DOHH2 (cell line): ENCODE data around the gene ME3.

ENCODE experiments used
- H3F3A ChIP-seq: fragments of 200-600 bp; sonication (generic), shearing (Covaris generic); 2 replicates; pipeline ENCODE4 v1.6.0; 2016; ENCODE audit warnings: antibody characterized with exemption, mild to moderate bottlenecking; ENCODE audit not compliant: control insufficient read depth, insufficient read depth
- H3K27ac ChIP-seq: fragments of 200-600 bp; sonication (generic); 2 replicates; pipeline ENCODE4 v1.5.1; 2014; ENCODE audit warnings: low read depth, mild to moderate bottlenecking, low read length, moderate library complexity
- H3K27me3 ChIP-seq: fragments of 200-600 bp; sonication (generic); 2 replicates; pipeline ENCODE4 v1.6.1; 2014; ENCODE audit warnings: mild to moderate bottlenecking, low read length, mixed read lengths; ENCODE audit not compliant: control insufficient read depth
- H3K36me3 ChIP-seq: fragments of 200-600 bp; sonication (generic); 2 replicates; pipeline ENCODE4 v1.6.1; 2014; ENCODE audit warnings: mild to moderate bottlenecking, low read length, moderate library complexity, mixed read lengths; ENCODE audit not compliant: control insufficient read depth
- H3K4me1 ChIP-seq: fragments of 200-600 bp; sonication (generic); 2 replicates; pipeline ENCODE4 v1.6.1; 2014; ENCODE audit warnings: mild to moderate bottlenecking, low read length, mixed read lengths; ENCODE audit not compliant: control insufficient read depth
- H3K4me2 ChIP-seq: fragments of 200-600 bp; sonication (generic); 2 replicates; pipeline ENCODE4 v1.6.0; 2014; ENCODE audit warnings: mild to moderate bottlenecking, low read length, moderate library complexity
- H3K4me3 ChIP-seq: fragments of 200-600 bp; sonication (generic); 2 replicates; pipeline ENCODE4 v1.5.1; 2014; ENCODE audit warnings: mild to moderate bottlenecking, low read length, mixed read lengths
- H3K79me2 ChIP-seq: fragments of 200-600 bp; sonication (generic); 2 replicates; pipeline ENCODE4 v1.6.1; 2014; ENCODE audit warnings: mild to moderate bottlenecking, low read length, mixed read lengths; ENCODE audit not compliant: control insufficient read depth
- H3K9me2 ChIP-seq: fragments of 200-600 bp; sonication (generic); replicated peaks from 2 replicates; pipeline ENCODE4 v1.6.1; 2014; ENCODE audit warnings: mild to moderate bottlenecking, low read length, mixed read lengths; ENCODE audit not compliant: control insufficient read depth
- H3K9me3 ChIP-seq: fragments of 200-600 bp; sonication (generic); 2 replicates; pipeline ENCODE4 v1.6.1; 2014; ENCODE audit warnings: antibody characterized with exemption, low read length, mixed read lengths; ENCODE audit not compliant: control insufficient read depth, insufficient read depth
- H4K20me1 ChIP-seq: fragments of 200-600 bp; sonication (generic); 2 replicates; pipeline ENCODE4 v1.6.0; 2014; ENCODE audit warnings: low read depth, mild to moderate bottlenecking, antibody characterized with exemption, low read length, moderate library complexity; ENCODE audit not compliant: control insufficient read depth, insufficient read depth
- EZH2phosphoT487 ChIP-seq: fragments of 200-600 bp; sonication (generic); IDR thresholded peaks from 2 replicates; pipeline ENCODE4 v1.6.1; 2017; ENCODE audit warnings: borderline replicate concordance, mild to moderate bottlenecking, antibody characterized with exemption, low read length, moderate library complexity, mixed read lengths
- TF ChIP-seq, protein P1 (sequence below): fragments of 200-600 bp; sonication (generic); IDR thresholded peaks from one replicate; pipeline ENCODE4 v1.5.1; 2014; ENCODE audit warnings: antibody characterized with exemption, mild to moderate bottlenecking, low read depth, low read length; ENCODE audit not compliant: poor library complexity, severe bottlenecking

ME3 gene

DNA sequence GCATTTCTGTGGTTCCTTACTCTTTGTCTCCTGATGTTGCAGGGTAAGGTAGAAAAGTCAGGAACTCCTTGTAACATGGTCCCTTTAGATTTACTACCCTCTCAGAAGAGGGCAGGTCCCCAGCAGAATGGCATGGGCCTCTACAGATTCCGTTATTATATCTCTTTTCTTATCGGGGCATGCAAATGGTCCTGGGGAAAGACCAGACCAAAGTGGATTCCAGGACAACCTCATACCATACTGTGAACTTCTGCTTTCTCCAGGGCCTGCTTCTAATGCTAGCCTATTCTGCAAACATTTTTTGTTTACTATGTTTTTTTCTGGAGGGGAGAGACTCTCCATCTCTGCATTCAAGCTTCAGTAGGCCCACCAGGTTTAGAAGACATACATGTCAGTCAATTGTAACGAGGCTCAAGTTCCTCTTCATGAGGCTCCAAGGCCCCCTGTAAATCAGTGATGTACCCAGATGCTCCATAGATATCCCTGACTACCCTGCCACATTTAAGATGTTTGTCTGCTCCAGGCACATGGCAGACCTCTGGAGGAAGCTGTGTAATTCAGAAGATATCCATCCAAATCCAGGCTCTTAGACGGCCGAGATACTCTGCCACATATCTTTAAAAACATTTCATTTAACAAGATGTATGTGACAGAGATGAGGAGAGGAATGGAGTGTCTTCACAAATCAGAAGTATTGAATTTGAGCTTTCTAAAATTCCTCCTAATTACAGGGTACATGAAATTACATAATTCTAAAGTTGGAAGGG, 8.5 kb upstream of the ME3 start:
- TF ChIP-seq, protein P1, sequence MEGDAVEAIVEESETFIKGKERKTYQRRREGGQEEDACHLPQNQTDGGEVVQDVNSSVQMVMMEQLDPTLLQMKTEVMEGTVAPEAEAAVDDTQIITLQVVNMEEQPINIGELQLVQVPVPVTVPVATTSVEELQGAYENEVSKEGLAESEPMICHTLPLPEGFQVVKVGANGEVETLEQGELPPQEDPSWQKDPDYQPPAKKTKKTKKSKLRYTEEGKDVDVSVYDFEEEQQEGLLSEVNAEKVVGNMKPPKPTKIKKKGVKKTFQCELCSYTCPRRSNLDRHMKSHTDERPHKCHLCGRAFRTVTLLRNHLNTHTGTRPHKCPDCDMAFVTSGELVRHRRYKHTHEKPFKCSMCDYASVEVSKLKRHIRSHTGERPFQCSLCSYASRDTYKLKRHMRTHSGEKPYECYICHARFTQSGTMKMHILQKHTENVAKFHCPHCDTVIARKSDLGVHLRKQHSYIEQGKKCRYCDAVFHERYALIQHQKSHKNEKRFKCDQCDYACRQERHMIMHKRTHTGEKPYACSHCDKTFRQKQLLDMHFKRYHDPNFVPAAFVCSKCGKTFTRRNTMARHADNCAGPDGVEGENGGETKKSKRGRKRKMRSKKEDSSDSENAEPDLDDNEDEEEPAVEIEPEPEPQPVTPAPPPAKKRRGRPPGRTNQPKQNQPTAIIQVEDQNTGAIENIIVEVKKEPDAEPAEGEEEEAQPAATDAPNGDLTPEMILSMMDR: no peak
- TF ChIP-seq EZH2phosphoT487: no peak
- no peaks in the 10 kb centered on the region for H3K9me3 ChIP-seq
- no peak overlapping the region for H3K4me3 ChIP-seq
- H3K79me2 ChIP-seq: no peaks in the 10 kb centered on the region
- H3K4me2 ChIP-seq: no peak overlapping the region
- H3K4me1 ChIP-seq: no peaks in the 10 kb centered on the region
- H4K20me1 ChIP-seq: no peaks in the 10 kb centered on the region
- H3K27me3 ChIP-seq: no peaks in the 10 kb centered on the region
- no peaks in the 10 kb centered on the region for H3K36me3 ChIP-seq
- no peak overlapping the region for H3K27ac ChIP-seq
- no peaks in the 10 kb centered on the region for H3K9me2 ChIP-seq
- H3F3A ChIP-seq: no peaks in the 10 kb centered on the region

DNA sequence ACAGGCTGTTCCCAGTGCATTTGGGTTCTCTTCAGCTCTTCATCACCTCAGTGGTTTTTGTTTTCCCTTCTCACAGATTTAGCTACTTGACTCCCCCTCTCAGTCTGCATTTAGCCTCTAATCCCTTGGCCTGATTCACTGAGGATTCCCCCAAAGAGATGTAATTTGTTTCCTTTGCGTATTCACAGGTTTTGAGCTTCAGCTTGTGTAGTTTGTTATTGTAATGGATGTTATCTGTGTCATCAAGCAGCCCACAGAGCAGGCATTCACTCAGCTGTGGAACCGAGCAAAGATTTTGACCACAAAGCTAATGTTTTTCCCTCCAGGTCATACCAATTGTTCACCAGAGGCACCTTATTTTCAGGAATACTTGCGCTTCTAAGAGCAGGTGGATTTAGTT, 6.4 kb upstream of the ME3 start:
- Histone ChIP-seq H3K27me3 (no peaks in the 10 kb centered on the region), H3K4me3 (no peak overlapping the region), H3K9me3 (no peaks in the 10 kb centered on the region), H3K4me2 (no peak overlapping the region), H3K9me2 (no peaks in the 10 kb centered on the region), H4K20me1 (no peaks in the 10 kb centered on the region), H3K79me2 (no peaks in the 10 kb centered on the region), H3F3A (no peaks in the 10 kb centered on the region), H3K27ac (no peak overlapping the region), H3K4me1 (no peaks in the 10 kb centered on the region), H3K36me3 (no peaks in the 10 kb centered on the region)
- TF ChIP-seq EZH2phosphoT487: no peak
- TF ChIP-seq, protein P1: no peak

DNA sequence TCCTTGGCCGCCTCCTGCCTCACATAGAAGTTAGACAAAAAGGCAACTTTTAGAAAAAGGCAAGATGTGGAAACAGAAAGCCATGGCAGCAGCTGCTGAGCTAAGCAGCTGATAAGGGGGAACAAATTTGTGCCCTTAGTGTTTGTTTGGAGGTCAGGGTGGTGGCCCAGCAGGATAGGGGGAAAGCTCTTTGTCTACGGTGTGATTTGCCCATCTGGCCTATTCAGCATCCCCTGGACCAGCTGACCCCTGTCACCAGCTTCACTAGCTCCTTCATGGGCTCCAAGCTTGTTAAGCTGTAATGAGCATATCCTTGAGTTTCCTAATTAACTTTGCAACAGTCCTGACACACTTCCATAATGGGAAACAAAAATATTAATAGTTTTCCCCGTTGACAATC, 5.9 kb upstream of the ME3 start:
- no peaks in the 10 kb centered on the region for H3K9me2 ChIP-seq
- H4K20me1 ChIP-seq: no peaks in the 10 kb centered on the region
- no peak overlapping the region for H3K27ac ChIP-seq
- H3K36me3 ChIP-seq: no peaks in the 10 kb centered on the region
- H3F3A ChIP-seq: no peaks in the 10 kb centered on the region
- no peak for TF ChIP-seq EZH2phosphoT487
- TF ChIP-seq, protein P1: no peak
- no peaks in the 10 kb centered on the region for H3K4me1 ChIP-seq
- no peaks in the 10 kb centered on the region for H3K9me3 ChIP-seq
- H3K79me2 ChIP-seq: no peaks in the 10 kb centered on the region
- no peak overlapping the region for H3K4me2 ChIP-seq
- H3K4me3 ChIP-seq: no peak overlapping the region
- no peaks in the 10 kb centered on the region for H3K27me3 ChIP-seq
